Hematopoietic multipotent progenitor cell treated with erythropoietin and hydrocortisone succinate and interleukin-3 and kit ligand, for 8 days (in vitro differentiated cells): Measurements from ENCODE around the gene GFRA3.

Source experiments
- DNase-seq: peaks from one replicate; pipeline ENCODE4 v3.0.0-alpha.2; 2015

GFRA3 gene

DNA sequence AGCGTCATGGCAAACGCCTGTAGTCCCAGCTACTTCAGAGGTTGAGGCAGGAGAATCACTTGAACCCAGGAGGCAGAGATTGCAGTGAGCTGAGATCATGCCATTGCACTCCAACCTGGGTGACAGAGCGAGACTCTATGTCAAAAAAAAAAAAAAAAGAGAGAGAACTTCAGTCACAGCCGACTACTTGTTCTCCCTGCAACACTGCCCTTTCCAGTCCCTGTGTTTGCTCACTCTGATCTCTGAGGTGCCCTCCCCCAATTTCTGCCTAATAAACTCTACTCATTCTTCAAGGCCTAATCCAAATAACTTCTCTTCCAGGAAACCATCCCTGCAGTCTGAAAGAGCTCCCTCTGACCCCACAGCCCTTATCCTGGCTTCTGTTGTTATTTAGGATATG lies 28.1 kb downstream of the GFRA3 start:
- no peak for DNase-seq

DNA sequence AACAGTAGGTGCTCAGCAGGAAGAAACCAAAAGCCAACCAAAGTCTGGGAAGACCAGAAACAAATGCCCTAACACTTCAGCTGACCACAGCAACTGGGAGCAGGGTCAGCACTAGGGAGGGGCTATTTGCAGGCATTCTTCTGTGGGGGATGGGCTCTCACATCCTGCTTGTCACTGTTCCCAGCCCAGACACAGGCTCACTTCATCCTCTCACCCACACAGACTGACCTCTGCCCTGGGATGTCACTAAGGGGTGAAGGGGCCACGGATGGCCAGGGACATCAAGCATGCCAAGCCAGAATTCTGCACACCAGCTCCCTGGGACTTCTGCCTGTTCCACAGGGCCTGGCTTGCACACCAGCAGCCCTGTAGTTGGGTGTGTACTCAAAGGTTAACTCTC lies 28.7 kb downstream of the GFRA3 start:
- no peak for DNase-seq

DNA sequence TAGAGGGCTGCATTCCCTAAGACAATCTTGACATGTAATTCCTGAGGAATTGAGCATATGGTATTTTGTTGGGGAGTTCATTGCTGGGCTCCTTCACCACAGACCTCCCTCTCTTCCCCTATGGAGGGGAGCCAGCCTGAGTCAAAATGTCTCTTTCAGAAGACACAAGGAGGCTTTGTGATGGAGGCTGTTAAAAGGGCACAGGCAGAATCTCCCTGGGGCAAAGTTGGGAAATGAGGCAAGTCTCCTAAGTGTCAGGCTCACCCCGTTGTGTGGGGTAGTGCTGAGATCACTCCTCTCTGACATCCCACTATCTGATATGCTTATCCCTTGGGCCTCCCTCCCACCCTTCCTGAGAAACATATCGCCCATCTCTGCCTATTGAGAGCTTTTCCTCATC lies 30.6 kb downstream of the GFRA3 start:
- DNase-seq, result no peak

DNA sequence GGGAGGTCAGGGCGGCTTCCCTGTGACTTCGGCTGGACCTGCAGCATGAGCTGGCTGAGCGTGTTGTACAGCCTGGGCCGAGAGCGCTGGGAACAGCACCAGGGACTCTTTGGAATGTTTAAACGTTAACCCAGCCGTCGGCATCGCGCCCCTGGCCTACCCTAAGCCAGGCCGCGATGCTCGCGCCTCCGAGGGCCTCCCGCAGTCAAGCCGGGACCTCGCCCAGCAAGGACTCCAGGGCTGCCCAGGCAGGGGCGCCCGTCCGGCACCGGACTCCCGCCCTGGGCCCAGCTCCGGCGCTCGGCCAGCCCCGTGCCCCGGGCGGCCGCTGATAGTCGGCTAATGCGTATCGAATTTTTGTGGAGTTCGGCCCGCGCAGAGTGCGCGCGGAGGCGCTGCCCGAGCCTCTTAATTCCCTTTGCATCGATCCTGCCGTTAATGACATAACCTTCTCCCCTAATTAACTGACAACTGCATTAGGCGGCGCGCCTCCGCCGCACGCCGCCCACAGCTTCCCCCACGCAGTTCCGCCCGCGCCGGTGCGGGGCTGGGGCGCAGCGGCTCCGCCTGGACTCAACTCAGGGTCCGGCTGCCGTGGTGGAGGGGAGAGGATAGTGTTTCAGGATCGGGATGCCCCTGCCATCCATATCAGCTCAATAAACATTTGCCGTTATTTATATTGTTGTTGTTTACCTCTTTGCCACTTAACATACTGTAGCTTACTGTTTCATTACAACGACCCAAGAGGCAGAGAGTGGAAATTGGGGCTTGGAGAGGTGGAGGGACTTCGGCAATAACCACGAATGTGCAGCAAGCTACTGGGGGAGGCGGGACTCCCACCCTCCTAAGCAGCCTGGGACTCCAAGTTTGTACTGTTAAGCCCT lies 32.5 kb downstream of the GFRA3 start:
- DNase-seq, result peak; percentile 15

DNA sequence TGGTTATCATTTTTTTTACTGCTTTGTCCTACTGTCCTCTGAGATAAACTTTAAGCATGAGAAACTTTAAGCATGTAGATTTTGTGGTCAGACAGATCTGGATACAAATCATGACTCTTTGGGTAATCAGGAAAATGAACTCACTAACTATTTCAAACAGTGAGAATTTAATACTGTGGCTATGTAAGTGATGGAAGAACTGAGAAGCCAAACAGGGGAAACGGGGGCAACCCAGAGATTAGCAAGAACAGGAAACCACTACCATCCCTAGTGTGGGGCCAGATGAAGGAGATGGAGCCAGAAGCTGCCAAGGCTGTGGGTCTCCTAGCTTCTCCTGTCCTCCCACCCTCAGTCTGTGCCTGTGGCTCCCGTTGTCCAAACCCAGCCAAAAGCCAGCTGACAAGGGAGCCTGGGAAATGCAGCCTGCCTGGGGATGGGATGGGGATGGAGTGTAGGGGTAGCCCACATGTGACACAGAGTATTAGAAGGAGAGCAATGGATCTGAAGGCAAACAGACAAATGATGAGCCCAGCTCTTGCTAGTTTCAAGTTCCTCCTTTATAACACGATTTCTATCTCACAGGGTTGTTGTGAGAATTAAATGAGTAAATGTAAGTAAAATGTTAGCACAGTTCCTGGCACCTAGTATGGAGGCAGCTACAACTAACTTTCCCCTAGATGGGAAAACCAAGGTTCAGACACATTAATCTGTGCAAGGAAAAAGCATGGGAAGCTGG lies 33.6 kb downstream of the GFRA3 start:
- peak; percentile 26 for DNase-seq

DNA sequence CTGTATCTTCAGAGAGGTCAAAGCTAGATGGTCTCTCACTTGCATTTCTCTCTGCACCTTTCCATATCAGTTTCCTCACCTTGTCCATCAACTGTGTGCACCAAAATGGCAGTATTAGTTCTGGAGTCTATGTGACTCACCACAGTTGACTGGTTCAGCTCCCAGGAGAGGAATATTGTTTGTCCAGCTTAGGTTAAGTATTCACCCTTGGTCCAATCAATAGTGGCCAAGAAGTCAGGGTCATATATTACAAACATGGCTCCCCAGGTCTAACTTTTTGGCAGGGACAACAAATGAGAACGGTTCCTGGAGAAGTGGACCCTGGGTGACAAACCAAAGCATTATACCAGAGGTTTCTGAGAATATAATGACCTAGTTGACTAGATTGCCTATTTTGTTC lies 36.4 kb downstream of the GFRA3 start:
- DNase-seq, result no peak

DNA sequence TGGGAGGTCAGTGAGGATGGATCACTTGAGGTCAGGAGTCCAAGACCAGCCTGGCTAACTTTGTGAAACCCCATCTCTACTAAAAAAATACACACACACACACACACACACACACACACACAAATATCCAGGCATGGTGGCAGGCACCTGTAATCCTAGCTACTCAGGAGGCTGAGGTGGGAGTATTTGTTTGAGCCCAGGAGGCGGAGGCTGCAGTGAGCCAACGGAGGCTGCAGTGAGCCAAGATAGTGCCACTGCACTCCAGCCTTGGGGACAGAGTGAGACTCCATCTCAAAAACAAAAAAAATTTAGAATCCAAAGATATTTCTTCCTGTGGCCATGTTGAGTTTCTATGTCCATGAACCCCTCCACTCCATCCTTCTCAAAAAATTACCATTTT lies 39.8 kb downstream of the GFRA3 start:
- DNase-seq, result no peak

DNA sequence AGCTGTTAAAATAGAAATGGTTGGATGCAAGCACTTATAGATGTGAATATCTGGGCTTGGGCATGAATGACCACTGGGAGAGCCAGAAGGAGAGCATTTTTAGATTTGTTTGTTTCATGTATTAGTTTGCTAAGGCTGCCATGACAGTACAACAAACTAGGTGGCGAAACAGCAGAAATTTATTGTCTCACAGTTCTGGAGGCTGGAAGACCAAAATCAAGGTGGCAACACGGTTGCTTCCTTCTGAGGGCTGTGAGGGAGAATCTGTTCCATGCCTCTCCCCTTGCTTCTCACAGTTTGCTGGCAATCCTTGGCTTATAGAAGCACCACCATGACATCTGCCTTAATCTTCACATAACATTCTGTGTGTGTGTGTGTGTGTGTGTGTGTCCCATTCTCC lies 41.1 kb downstream of the GFRA3 start:
- no peak for DNase-seq

DNA sequence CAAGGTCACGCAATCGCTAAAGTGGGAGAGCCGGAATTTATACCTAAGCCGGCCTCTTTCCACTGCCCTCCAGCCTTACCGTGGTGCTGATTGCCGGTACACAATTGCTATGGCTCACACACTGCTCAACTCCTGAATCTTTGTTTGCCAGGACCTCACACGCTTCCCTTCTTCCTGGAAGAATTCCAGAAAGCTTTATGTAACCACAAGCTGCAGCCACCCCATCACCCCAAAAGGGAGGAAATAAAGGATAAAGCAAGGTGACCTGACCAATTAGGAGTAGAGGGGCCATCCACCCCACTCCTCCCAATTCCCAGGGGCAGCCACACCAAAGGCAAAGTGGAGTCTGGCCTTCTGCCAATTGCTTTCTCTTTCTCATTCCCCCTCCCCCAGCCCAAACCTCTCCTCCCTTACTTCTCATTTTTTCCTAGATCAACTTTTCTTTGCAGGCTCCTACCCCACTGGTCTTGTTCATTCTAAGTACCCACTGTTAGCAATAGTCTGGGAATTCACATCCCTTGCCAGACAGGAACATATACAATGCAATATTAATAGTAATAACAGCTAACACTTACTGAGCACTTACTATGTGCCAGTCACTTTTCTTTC lies 43.3 kb downstream of the GFRA3 start:
- no peak for DNase-seq

DNA sequence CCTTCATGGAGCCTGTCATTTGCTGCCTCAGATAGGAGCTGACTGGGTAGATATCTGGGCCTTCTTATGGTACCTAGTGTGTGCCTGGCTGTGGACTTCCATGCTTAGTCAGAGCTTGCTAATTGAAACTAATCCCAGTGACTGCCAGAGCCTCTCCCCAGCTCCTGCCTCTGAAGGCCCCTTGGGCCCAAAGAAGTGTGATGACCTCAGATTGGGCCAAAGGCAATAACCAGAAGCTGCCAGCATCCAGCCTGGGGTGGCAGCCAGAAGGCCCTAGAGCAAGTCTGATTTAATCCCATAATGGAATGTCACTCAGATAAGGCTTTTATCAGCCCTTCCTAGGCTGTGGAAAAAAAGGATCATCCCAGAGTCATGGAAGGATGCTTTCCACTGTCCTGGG lies 44.2 kb downstream of the GFRA3 start:
- DNase-seq, result no peak

DNA sequence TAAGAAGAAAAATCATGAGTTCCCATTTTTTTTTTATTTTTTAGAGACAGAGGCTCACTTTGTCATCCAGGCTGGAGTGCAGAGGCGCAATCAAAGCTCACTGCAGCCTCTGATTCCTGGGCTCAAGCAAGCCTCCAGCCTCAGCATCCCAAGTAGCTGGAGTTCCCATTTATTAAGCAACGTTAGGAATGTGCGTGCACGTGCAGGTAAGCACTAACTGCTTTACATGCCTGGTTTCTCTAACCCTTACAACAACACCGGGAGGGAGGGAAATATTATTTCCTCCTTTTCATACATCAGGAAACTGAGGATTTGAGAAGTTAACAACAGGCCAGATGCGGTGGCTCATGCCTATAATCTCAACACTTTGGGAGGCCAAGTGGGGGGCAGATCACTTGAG lies 45.0 kb downstream of the GFRA3 start:
- DNase-seq, result no peak

DNA sequence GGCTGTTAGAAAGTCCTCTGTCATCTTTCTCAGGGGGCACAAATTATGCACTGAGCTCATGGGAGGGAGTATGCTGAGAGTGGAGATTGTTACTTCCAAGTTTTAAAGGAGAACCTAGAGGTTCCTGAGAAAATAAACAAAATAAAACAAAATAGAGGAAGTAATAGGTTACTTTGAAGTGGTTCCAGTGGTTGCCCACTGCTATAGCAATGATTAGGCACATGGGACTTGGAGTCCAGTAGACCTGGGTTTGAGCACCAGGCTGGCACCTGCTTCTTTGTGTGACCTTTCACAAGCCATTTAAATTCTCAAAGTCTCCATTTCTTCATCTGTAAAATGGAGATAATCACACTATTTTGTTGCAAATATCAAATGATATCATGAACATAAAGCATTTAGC lies 47.5 kb downstream of the GFRA3 start:
- DNase-seq, result no peak

DNA sequence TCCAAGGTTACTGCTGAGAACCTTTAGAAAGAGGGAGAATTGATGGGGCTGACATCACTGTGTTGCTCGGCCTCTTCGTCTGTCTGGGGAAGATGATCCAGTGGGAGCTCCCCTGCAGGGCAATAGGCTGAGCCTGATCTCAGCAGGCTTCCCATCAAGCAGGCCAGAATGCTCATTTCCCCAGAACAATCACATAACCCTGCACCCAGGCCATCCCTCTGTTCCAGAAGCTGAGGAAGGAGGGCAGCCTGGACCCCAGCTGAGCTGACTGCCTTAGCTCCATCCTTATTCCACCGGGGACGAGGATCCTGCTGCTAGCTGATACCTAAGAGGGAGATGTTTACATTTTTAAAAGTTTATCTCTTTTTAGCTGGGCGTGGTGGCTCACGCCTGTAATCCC lies 49.7 kb downstream of the GFRA3 start:
- no peak for DNase-seq

DNA sequence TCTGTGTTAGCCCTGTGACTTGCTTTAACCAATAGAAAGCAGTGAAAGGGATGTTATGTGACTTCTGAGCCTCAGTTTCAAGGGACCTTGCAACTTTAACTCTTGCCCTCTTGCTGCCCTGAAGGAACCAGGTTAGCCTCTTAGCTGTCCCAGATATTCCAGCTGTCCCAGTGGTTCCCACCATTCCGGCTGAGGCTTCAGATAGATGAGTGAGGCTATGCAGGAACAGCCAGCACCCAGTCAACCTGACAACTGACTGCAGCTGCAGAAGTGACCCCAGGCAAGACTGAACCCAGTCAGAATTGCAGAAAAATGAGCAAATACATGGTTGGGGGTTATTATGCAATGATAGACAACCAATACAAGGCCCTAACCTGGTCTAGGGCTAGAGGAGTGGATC lies 50.9 kb downstream of the GFRA3 start:
- DNase-seq, result no peak

DNA sequence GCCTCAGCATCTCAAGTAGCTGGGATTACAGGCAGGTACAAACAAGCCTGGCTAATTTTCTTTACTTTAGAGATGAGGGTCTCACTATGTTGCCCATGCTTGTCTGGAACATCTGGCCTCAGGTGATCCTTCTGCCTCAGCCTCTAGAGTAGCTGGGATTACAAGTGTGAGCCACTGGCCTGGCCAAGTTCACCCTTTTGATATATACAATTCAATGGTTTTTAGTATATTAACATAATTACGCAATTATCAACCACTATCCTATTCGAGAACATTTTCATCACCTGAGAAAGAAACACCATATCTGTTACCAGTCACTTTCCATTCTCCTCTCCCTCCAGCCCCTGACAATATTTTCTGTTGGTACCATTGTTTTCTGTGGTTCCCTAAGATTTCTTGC lies 57.6 kb downstream of the GFRA3 start:
- DNase-seq, result no peak

DNA sequence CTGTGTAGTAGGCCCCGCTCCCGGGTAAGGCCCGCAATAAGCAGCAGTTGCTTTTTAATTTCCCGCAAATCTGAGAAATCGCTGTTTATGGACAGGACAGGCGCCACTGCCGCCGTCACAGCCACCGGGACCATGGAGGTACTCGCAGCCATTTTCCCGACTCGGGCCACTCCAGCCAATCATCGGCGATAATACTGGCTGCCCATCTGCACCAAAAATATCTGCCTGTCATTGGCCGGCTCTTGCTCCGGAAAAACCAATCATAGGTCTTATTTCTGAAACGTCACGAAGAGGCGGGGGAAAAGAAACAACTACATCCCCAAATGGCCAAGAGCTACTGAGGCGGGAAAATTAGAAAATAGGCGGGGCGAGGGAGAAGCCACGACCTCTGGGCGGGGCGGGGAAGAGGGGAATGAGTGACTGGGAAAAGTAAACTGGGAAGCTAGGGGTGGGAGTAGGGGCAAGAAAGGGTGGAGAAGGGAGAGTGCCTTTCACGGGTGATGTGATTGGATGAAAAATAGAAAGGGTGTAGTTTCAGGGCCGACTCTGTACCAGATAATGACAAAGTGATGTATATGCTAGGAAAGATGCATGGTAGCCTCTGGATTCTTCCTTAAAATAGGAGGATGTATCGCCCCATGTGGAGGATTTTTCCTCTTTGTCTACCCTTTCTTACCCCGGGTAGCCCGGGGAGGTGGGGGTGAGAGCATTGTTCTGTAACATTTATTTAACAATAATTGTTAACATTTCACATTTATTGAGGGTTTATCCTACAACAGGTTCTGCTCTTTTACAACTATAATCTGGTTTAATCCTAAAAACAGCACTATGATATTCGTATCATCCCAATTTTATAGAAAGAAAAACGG lies 61.0 kb downstream of the GFRA3 start, which contains the start of gene CDC23:
TSS of gene CDC23 (minus strand) at position 163 of the 869 bp plus-strand sequence. CDS start at position 152, 11 bp downstream.
- DNase-seq, result peak; percentile 100

DNA sequence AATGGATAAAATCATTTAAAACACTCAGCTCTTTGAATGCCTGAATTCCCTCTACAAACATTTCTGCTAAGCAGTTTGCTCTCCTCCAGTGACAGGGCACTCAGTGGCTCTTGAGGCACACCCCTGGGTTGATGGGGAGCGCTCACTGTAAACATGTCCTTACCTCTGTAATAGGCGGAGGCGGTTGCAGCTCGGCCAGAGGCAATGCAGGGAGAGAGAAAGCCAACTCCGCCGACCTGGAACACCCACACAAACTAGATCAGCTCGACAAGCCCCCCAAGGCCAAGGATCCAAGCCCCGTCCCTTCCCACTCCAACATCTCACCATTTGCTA lies 61.6 kb downstream of the GFRA3 start:
- peak; percentile 29 for DNase-seq

DNA sequence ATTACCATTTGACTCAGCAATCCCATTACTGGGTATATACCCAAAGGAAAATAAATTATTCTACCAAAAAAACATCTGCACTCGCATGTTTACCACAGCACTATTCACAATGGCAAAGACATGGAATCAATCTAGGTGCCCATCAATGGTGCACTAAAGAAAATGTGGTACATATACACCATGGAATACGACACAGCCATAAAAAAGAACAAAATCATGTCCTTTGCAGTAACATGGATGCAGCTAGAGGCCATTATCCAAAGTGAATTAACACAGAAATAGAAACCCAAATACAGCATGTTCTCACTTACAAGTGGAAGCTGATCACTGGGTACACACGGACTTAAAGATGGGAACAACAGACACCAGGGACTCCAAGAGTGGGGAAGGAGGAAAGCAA lies 63.4 kb downstream of the GFRA3 start:
- no peak for DNase-seq
